A673 (cell line): ENCODE data around the gene GPR149. TPM values are rescaled to one million over a fixed set of nuclear protein-coding genes. Genes with fewer than 3 reads are reported as not detected.

Experiments used
- BruUV-seq: library from RNA; stranded (reverse); fragments of 400-500 nt; replicated peaks from 2 replicates; lab custom pipeline; 2021; lab: Mats Ljungman, UMichigan
- CTCF ChIA-PET: fragments of 300-600 bp; sonication (Branson Sonifier 250); formaldehyde crosslinking; loops from one replicate; lab custom pipeline; 2022; ENCODE audit warnings: antibody characterized with exemption; lab: Charles Lee
- POLR2A ChIA-PET: fragments of 300-600 bp; sonication (Branson Sonifier 250); formaldehyde crosslinking; loops from one replicate; lab custom pipeline; 2022; ENCODE audit warnings: antibody characterized with exemption; ENCODE audit not compliant: low non-redundant PET; lab: Charles Lee
- DNase-seq: peaks from one replicate; pipeline ENCODE4 v3.0.0-alpha.2; 2015; ENCODE audit warnings: low spot score
- H3K27ac ChIP-seq: fragments of 200-600 bp; sonication (generic); 2 replicates; pipeline ENCODE4 v1.5.1; 2016; ENCODE audit warnings: mixed run types, low read depth, mild to moderate bottlenecking, mixed read lengths, antibody characterized with exemption, low read length; ENCODE audit not compliant: poor library complexity, severe bottlenecking
- H3K27me3 ChIP-seq: fragments of 200-600 bp; sonication (generic); replicated peaks from 2 replicates; pipeline ENCODE4 v1.6.1; 2017; ENCODE audit warnings: mixed run types, low read depth, mild to moderate bottlenecking, mixed read lengths, antibody characterized with exemption, low read length; ENCODE audit not compliant: insufficient read depth, poor library complexity
- H3K36me3 ChIP-seq: fragments of 200-600 bp; sonication (generic); 2 replicates; pipeline ENCODE4 v1.6.1; 2016; ENCODE audit warnings: mixed run types, mild to moderate bottlenecking, mixed read lengths, antibody characterized with exemption, low read length; ENCODE audit not compliant: insufficient read depth, poor library complexity, severe bottlenecking
- H3K4me1 ChIP-seq: fragments of 200-600 bp; sonication (generic); 2 replicates; pipeline ENCODE4 v1.6.1; 2017; ENCODE audit warnings: mixed run types, mild to moderate bottlenecking, mixed read lengths, antibody characterized with exemption, low read length; ENCODE audit not compliant: insufficient read depth, poor library complexity, severe bottlenecking
- H3K4me3 ChIP-seq: fragments of 200-600 bp; sonication (generic); 2 replicates; pipeline ENCODE4 v1.5.1; 2016; ENCODE audit warnings: low read depth, mixed run types, mild to moderate bottlenecking, mixed read lengths, low read length; ENCODE audit not compliant: poor library complexity, severe bottlenecking
- H3K9me3 ChIP-seq: fragments of 200-600 bp; sonication (generic); 2 replicates; pipeline ENCODE4 v1.6.1; 2016; ENCODE audit warnings: mixed run types, low read depth, mild to moderate bottlenecking, mixed read lengths, antibody characterized with exemption, low read length; ENCODE audit not compliant: poor library complexity, severe bottlenecking
- EZH2 ChIP-seq: fragments of 200-600 bp; sonication (generic); IDR thresholded peaks from 2 replicates; pipeline ENCODE4 v1.6.1; 2017; ENCODE audit warnings: borderline replicate concordance, low read depth, mild to moderate bottlenecking, mixed read lengths, antibody characterized with exemption, low read length; ENCODE audit not compliant: poor library complexity, severe bottlenecking
- intact Hi-C: fragments of 100-400 bp; cut with micrococcal nuclease; formaldehyde crosslinking; loops from one replicate; pipeline ENCODE4 v1.10.0; 2022; ENCODE audit not compliant: unreplicated experiment
- total RNA-seq: library from RNA; stranded (reverse); gene quantifications from 2 replicates; pipeline ENCODE4 v1.2.3, GENCODE V29; 2021
- TF ChIP-seq, protein P1 (sequence below): fragments of 300-800, 200-600 bp; sonication (generic); conservative IDR thresholded peaks from 2 replicates; pipeline ENCODE4 v1.5.1; 2017; ENCODE audit warnings: low read depth, mild to moderate bottlenecking, antibody characterized with exemption, low read length, moderate library complexity, mixed read lengths

GPR149 gene
- total RNA-seq, 1 experiment from 2014 or later: not detected

DNA sequence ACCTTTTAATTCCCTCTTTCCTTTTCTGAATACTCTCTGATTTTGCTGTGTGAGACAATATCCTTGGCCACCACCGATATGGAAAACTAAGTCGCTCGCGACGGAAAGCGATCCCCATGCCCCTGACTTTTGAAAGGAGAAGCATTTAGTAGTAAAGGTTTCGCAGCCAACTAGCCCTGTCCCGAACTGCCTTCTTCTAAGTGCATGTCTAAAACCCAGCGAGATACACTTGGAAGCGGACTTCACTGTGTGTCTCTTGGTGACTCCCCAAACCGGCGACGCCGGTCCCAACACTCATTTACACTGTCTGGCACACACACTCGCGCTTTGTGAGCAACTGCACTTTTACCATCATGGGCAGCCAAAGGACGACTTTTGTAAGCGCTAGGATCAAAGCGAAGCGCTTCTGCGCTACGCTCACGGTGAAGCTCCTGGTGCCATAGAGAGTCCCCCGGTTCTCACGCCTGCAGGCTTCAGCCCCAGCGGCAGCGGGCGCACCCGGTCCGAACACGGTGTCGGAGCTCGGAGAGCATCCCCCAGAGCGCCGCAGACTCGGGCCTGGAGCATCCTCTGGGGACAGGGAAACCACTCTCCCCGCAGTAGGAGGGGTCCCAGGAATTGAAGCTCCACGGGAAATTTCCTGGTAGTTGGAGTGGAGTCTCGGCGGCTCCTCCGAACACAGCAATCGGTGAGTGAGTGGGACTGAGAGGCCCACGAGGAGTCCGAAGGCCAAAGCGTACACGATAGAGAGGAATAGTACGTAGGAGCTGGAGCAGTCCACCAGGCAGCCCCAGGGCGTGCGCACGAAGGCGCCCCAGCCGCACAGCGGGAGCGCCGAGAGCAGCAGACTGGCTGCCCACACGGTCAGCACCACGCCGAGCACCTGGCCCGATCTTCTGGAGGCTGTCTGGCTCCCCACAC is 1.4 kb downstream of the GPR149 start:
- no TSS peak for BruUV-seq
- H3K4me1 ChIP-seq: no peaks in the 10 kb centered on the region
- H3K27me3 ChIP-seq: peaks cover 72% of the 10 kb centered on the region
- intact Hi-C loops: no loop called here
- TF ChIP-seq, protein P1, sequence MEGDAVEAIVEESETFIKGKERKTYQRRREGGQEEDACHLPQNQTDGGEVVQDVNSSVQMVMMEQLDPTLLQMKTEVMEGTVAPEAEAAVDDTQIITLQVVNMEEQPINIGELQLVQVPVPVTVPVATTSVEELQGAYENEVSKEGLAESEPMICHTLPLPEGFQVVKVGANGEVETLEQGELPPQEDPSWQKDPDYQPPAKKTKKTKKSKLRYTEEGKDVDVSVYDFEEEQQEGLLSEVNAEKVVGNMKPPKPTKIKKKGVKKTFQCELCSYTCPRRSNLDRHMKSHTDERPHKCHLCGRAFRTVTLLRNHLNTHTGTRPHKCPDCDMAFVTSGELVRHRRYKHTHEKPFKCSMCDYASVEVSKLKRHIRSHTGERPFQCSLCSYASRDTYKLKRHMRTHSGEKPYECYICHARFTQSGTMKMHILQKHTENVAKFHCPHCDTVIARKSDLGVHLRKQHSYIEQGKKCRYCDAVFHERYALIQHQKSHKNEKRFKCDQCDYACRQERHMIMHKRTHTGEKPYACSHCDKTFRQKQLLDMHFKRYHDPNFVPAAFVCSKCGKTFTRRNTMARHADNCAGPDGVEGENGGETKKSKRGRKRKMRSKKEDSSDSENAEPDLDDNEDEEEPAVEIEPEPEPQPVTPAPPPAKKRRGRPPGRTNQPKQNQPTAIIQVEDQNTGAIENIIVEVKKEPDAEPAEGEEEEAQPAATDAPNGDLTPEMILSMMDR: no peak
- peak; percentile 78 for TF ChIP-seq EZH2
- H3K36me3 ChIP-seq: no peaks in the 10 kb centered on the region
- no peak for DNase-seq
- no peaks in the 10 kb centered on the region for H3K9me3 ChIP-seq
- no peak overlapping the region for H3K27ac ChIP-seq
- CTCF ChIA-PET: no interaction called here
- POLR2A ChIA-PET: no interaction called here
- no peak overlapping the region for H3K4me3 ChIP-seq

DNA sequence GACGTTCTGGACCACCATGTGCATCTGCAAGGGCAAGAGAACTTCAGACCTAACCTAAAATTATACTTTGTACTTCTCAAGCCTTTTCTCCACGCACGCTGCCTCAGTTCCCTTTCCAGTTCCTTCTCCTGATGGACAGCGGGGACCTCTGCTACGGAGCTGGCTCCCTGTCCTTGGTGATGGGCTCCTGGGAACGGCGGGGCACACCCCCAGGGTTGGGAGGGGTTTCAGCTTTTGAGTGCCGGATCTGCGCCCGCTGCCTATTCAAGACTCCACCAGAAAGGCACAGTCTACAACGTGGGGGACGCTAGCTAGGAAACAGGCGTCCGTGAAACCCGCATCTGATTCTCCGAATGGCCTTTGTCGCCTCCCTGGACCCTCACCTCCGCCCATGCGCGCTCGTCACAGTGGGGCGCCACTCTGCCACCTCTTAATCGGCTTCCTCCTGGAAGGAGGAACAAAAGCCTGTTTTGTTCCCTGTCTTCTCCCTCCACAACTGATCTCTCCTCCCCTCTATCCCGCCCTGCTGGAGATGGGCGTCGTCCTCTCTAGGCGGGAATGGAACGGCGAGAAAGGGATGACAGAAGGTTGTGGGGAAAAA is 2.2 kb downstream of the GPR149 start:
- BruUV-seq: no TSS peak
- no peak overlapping the region for H3K4me3 ChIP-seq

DNA sequence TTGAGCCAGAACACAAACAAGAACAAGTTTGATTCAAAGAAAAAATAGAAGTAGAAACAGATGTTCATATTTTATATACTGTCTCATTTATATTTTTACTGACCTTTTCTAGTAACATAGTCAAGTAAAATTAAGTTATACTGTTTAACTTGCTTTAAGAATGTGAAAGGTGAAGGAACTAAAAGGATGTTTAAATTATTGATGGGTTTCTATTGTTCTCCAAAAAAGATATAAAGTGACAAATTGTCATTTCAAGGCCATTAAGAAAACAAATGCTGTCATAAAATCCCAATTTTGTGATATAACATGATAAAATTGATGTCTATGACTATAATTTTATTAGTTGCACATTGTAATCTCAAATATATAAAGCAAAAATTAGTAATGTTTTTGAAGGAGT is 7.3 kb downstream of the GPR149 start:
- Histone ChIP-seq H3K4me1 (no peaks in the 10 kb centered on the region), H3K4me3 (no peak overlapping the region)
- BruUV-seq: no TSS peak

More for the DNA sequence above, 2.2 kb downstream of the GPR149 start:
- CTCF ChIA-PET: no interaction called here
- H3K4me1 ChIP-seq: no peaks in the 10 kb centered on the region
- peak; percentile 11 for DNase-seq
- no peaks in the 10 kb centered on the region for H3K9me3 ChIP-seq
- POLR2A ChIA-PET: no interaction called here
- H3K27me3 ChIP-seq: peaks cover 72% of the 10 kb centered on the region
- intact Hi-C loops: no loop called here
- H3K36me3 ChIP-seq: no peaks in the 10 kb centered on the region
- no peak overlapping the region for H3K27ac ChIP-seq
- TF ChIP-seq EZH2: no peak
- TF ChIP-seq, protein P1: no peak

More for the DNA sequence above, 7.3 kb downstream of the GPR149 start:
- H3K36me3 ChIP-seq: no peaks in the 10 kb centered on the region
- no peak overlapping the region for H3K27ac ChIP-seq
- no peaks in the 10 kb centered on the region for H3K9me3 ChIP-seq
- no peak for TF ChIP-seq EZH2
- TF ChIP-seq, protein P1: no peak
- peaks cover 32% of the 10 kb centered on the region for H3K27me3 ChIP-seq
- intact Hi-C loops: no loop called here
- CTCF ChIA-PET: no interaction called here
- no peak for DNase-seq
- POLR2A ChIA-PET: no interaction called here
